K562 (cell line): ENCODE data around the gene ISG20. TPM values are rescaled to one million over a fixed set of nuclear protein-coding genes. Genes with fewer than 3 reads are reported as not detected.

Experiments used
- ATAC-seq: fragments of 200-7000 bp; cut with Tn5 transposase; 3 replicates; pipeline ENCODE4 v1.9.1; 2020; ENCODE audit warnings: moderate library complexity
- BruUV-seq: library from RNA; stranded (reverse); fragments of 400-500 nt; replicated peaks from 2 replicates; lab custom pipeline; 2021; lab: Mats Ljungman, UMichigan
- CTCF ChIA-PET: fragments of 300-600 bp; formaldehyde crosslinking; extraction: SDS; loops from one replicate; lab custom pipeline; 2021; ENCODE audit warnings: low intra/inter-chr PET ratio; lab: Yijun Ruan, JAX
- POLR2A ChIA-PET: fragments of 300-600, 350-650 bp; sonication (Branson Sonifier 250); formaldehyde crosslinking; extraction: SDS; loops from one replicate; lab custom pipeline; 2021; ENCODE audit warnings: antibody characterized with exemption, inconsistent platforms; lab: Yijun Ruan, JAX
- DNase-seq, 4 experiments: peaks; one replicate each; pipeline versions ENCODE4 v3.0.0 to v3.0.0-alpha.2; 2011 to 2018; ENCODE audit warnings: low spot score in 3 of 4, mixed read lengths in 3 of 4; ENCODE audit errors: extremely low read depth in 1 of 4
- FAIRE-seq: peaks from 2 replicates; lab custom pipeline; 2011; peaks lifted over from hg19 to GRCh38; lab: Jason Lieb, UNC
- H2AFZ ChIP-seq: 2 replicates; pipeline ENCODE4 v1.6.0; 2011; ENCODE audit warnings: low read depth, low read length, control low read depth, inconsistent platforms
- H3K27ac ChIP-seq: fragments of 200-600 bp; 3 replicates; pipeline ENCODE4 v1.8.0; 2011; ENCODE audit warnings: low read depth, mild to moderate bottlenecking, control low read depth, inconsistent platforms, low read length, moderate library complexity, mixed read lengths; ENCODE audit errors: extremely low read depth
- H3K27me3 ChIP-seq, 2 experiments: fragments of 300-600 bp in 1 of 2; 2 replicates in 1 of 2; 3 replicates in 1 of 2; pipeline versions ENCODE4 v1.6.0 to v1.8.0; 2011; ENCODE audit warnings: inconsistent platforms in 2 of 2, low read length in 2 of 2, mild to moderate bottlenecking in 1 of 2, mixed read lengths in 1 of 2, moderate library complexity in 1 of 2; ENCODE audit not compliant: control insufficient read depth in 2 of 2, insufficient read depth in 2 of 2
- H3K36me3 ChIP-seq: fragments of 300-600 bp; 3 replicates; pipeline ENCODE4 v1.8.0; 2011; ENCODE audit warnings: mild to moderate bottlenecking, low read length, inconsistent platforms; ENCODE audit not compliant: control insufficient read depth, insufficient read depth
- H3K4me1 ChIP-seq, 2 experiments: fragments of 200-600 bp in 1 of 2; replicated peaks in 1 of 2; 2 replicates in 1 of 2; 3 replicates in 1 of 2; pipeline versions ENCODE4 v1.5.1 to v1.8.0; 2011; ENCODE audit warnings: inconsistent platforms in 2 of 2, low read length in 2 of 2, mild to moderate bottlenecking in 1 of 2, mixed read lengths in 1 of 2, moderate library complexity in 1 of 2; ENCODE audit not compliant: control insufficient read depth in 2 of 2, insufficient read depth in 2 of 2
- H3K4me2 ChIP-seq: 2 replicates; pipeline ENCODE4 v1.6.1; 2011; ENCODE audit warnings: low read length, control low read depth, inconsistent platforms, mixed read lengths; ENCODE audit not compliant: insufficient read depth
- H3K4me3 ChIP-seq: fragments of 200-600 bp; sonication (generic), shearing (Covaris generic); 2 replicates; pipeline ENCODE4 v1.5.1; 2016; ENCODE audit warnings: control low read depth, inconsistent platforms
- H3K79me2 ChIP-seq: fragments of 200-600 bp; 3 replicates; pipeline ENCODE4 v1.8.0; 2011; ENCODE audit warnings: low read length, inconsistent platforms; ENCODE audit not compliant: control insufficient read depth, insufficient read depth
- H3K9ac ChIP-seq, 2 experiments: 2 replicates each; pipeline versions ENCODE4 v1.6.0 to v1.6.1; 2011; ENCODE audit warnings: low read depth in 2 of 2, low read length in 2 of 2, control low read depth in 1 of 2, inconsistent platforms in 1 of 2, mild to moderate bottlenecking in 1 of 2, mixed read lengths in 1 of 2; ENCODE audit not compliant: insufficient read depth in 1 of 2
- H3K9me1 ChIP-seq: one replicate; pipeline ENCODE4 v1.6.0; 2011; ENCODE audit warnings: inconsistent platforms, mild to moderate bottlenecking, low read length, moderate library complexity; ENCODE audit not compliant: control insufficient read depth, insufficient read depth
- H3K9me3 ChIP-seq: replicated peaks from 2 replicates; pipeline ENCODE4 v1.5.1; 2011; ENCODE audit warnings: low read depth, low read length, inconsistent platforms; ENCODE audit not compliant: control insufficient read depth, insufficient read depth
- H4K20me1 ChIP-seq: replicated peaks from 2 replicates; pipeline ENCODE4 v1.6.1; 2011; ENCODE audit warnings: low read length, inconsistent platforms, mixed read lengths; ENCODE audit not compliant: control insufficient read depth, insufficient read depth
- CBFA2T2 ChIP-seq: fragments of 450-650 bp; conservative IDR thresholded peaks from 2 replicates; pipeline ENCODE4 v1.6.1; 2017; ENCODE audit warnings: mild to moderate bottlenecking
- CBFA2T3 ChIP-seq: fragments of 450-650 bp; IDR thresholded peaks from 2 replicates; pipeline ENCODE4 v1.6.1; 2017
- GTF2B ChIP-seq: IDR thresholded peaks from 2 replicates; pipeline ENCODE4 v1.6.1; 2011; ENCODE audit not compliant: insufficient read length; ENCODE audit errors: extremely low read depth
- HIVEP1 ChIP-seq: fragments of 250-450 bp; sonication (Bioruptor Pico); IDR thresholded peaks from 2 replicates; pipeline ENCODE4 v1.4.0; 2020; ENCODE audit warnings: mild to moderate bottlenecking
- MECOM ChIP-seq: fragments of 250-450 bp; sonication (Bioruptor Pico); IDR thresholded peaks from 2 replicates; pipeline ENCODE4 v1.8.0; 2022; ENCODE audit warnings: inconsistent platforms
- SMC3 ChIP-seq: conservative IDR thresholded peaks from 2 replicates; pipeline ENCODE4 v1.6.1; 2011; ENCODE audit warnings: low read depth, low read length, improper control_type of control experiment; ENCODE audit not compliant: insufficient read depth
- SREBF2 ChIP-seq: sonication (generic); formaldehyde crosslinking; IDR thresholded peaks from 2 replicates; pipeline ENCODE4 v1.4.0; 2020; ENCODE audit warnings: mild to moderate bottlenecking, missing genetic modification reagents
- SRSF7 ChIP-seq: fragments of 200-400 bp; formaldehyde crosslinking; optimal IDR thresholded peaks from 2 replicates; pipeline ENCODE3; 2017; ENCODE audit warnings: mild to moderate bottlenecking, low read depth, low read length
- STAG1 ChIP-seq: sonication (generic); formaldehyde crosslinking; IDR thresholded peaks from 2 replicates; pipeline ENCODE4 v1.5.0; 2020; ENCODE audit warnings: missing genetic modification reagents, borderline replicate concordance
- SUPT5H ChIP-seq: fragments of 450-650 bp; IDR thresholded peaks from 2 replicates; pipeline ENCODE4 v1.6.1; 2016
- ZBTB5 ChIP-seq: fragments of 450-650 bp; IDR thresholded peaks from 2 replicates; pipeline ENCODE4 v1.6.1; 2017; ENCODE audit warnings: antibody characterized with exemption
- ZKSCAN8 ChIP-seq: fragments of 200-800 bp; sonication (Bioruptor generic); IDR thresholded peaks from 2 replicates; pipeline ENCODE4 v1.6.1; 2016; ENCODE audit warnings: missing genetic modification characterization, missing compliant biosample characterization
- ZNF408 ChIP-seq: fragments of 250-450 bp; sonication (Bioruptor Pico); IDR thresholded peaks from 2 replicates; pipeline ENCODE4 v1.4.0; 2020; ENCODE audit warnings: low read depth, mild to moderate bottlenecking, moderate library complexity
- WGBS: fragments of 100-300 bp; shearing (Covaris generic); methylation state at CpG from one replicate; pipeline ENCODE4 v1.1.6; 2016; ENCODE audit warnings: low coverage, mixed read lengths; ENCODE audit not compliant: insufficient coverage; ENCODE audit errors: missing lambda C conversion rate; 5-methylcytosine and 5-hydroxymethylcytosine counted together
- in situ Hi-C: fragments of 300-500 bp; cut with MboI; formaldehyde crosslinking; loops from 4 replicates; pipeline ENCODE4 v1.15.0; 2018; ENCODE audit warnings: inconsistent platforms, mixed read lengths
- intact Hi-C: fragments of 100-400 bp; cut with micrococcal nuclease; formaldehyde crosslinking; loops from 2 replicates; pipeline ENCODE4 v1.14.2; 2022
- polyA plus RNA-seq, 8 experiments: library from polyadenylated mRNA; depleted of rRNA in 4 of 8; stranded (reverse) in 5 of 8; unstranded in 3 of 8; fragments of >200 nt; fragmentation: Nextera tagmentation in 2 of 8; fragmentation: Illumina TruSeq in 1 of 8; extraction: Ambion mirVana in 2 of 8; extraction: Trizol in 1 of 8; gene quantifications; 2 replicates each; pipeline versions ENCODE4 v1.2.1 to v1.2.3, GENCODE V29; 2011 to 2014; ENCODE audit warnings: inconsistent platforms in 1 of 8, missing spikeins in 1 of 8
- total RNA-seq, 7 experiments: library from RNA; depleted of rRNA in 6 of 7; stranded (reverse); fragments of >200 nt in 6 of 7; fragmentation: Illumina TruSeq in 2 of 7; extraction: Trizol in 2 of 7; gene quantifications; 2 replicates each; pipeline versions ENCODE4 v1.2.1 to v1.2.3, GENCODE V29; 2011 to 2021; ENCODE audit warnings: low replicate concordance in 1 of 7

Gene ISG20
- total and polyA plus RNA-seq, 9 of the 15 experiments (the other 6 are each of a cell fraction or from before 2014, with no cell fraction given) = 0.06 to 2.1 (median 1.00) TPM

- TF ChIP-seq ZBTB5 (no peak), SRSF7 (no peak), SMC3 (no peak), HIVEP1 (no peak), ZKSCAN8 (CRISPR knock-in tag) (no peak)
Observed at GRCh38 chr15:88661041-88661700, 22.4 kb downstream of the ISG20 start (continued).

DNA sequence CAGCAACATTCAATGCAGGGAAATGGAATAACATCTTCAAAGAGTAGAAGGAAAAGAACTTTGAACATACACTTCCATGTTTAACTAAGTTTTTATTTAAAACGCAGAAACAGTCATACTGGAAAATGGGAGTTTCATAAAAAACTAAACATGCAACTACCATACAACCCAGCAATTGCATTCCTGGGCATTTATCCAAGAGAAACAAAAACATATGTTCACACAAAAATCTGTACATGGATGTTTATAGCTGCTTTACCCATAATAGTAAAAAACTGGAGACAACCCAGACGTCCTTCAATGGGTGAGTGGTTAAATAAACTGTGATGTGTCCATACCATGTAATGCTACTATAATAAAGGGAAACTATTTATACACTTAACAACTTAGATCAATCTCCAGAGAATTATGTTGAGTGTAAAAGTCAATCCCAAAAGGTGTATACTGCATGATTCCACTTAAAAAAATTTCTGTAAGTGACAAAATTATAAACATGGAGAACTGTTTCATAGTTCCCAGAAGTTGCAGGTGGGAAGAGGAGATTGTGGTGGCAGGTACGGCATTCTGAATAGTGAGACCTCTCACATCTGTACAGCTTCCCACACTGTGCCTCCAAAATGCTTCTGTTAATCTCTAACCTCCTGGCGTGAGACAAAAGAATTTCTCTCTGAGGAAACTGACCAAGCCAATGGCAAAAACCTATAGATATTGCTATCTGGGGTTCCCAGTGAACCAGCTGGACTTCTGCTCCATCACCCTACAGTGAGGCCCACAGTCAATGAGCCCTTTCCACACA lies 23.1 kb downstream of the ISG20 start:
- no peaks in the 10 kb centered on the region for H3K9me3 ChIP-seq
- H3K79me2 ChIP-seq = no peaks in the 10 kb centered on the region
- H3K4me1 ChIP-seq = no peaks in the 10 kb centered on the region
- DNase-seq = no peak
- no peaks in the 10 kb centered on the region for H4K20me1 ChIP-seq
- no TSS peak for BruUV-seq
- ChIA-PET CTCF (no interaction called here), POLR2A (no interaction called here)
- ATAC-seq = no peak
- intact Hi-C loops = no loop called here
- FAIRE-seq = no peak
- H3K36me3 ChIP-seq = no peaks in the 10 kb centered on the region
- in situ Hi-C loops = loop anchor here (10.0 kb wide), 1 partner anchor 163 kb away; no protein-coding TSS in a partner anchor
- TF ChIP-seq MECOM = no peak
- no peak for TF ChIP-seq ZNF408 (CRISPR knock-in tag)
- TF ChIP-seq SREBF2 = no peak
- peak; percentile 41; the same call in 1 of the 2 replicates for TF ChIP-seq CBFA2T3
- TF ChIP-seq SUPT5H = no peak
- TF ChIP-seq GTF2B = no peak
- no peak for TF ChIP-seq STAG1 (CRISPR knock-in tag)
- TF ChIP-seq CBFA2T2 = peak; percentile 37
- no peak overlapping the region for H3K9ac ChIP-seq
- WGBS = 0% methylated on average over 4 of the region's 4 CpGs
- H3K27me3 ChIP-seq = peaks cover 6 to 42% of the 10 kb centered on the region in 2 experiments; a peak in 4 of 5 replicates
- H2AFZ ChIP-seq = no peak overlapping the region
- no peak overlapping the region for H3K27ac ChIP-seq
- H3K4me3 ChIP-seq = no peak overlapping the region
- H3K9me1 ChIP-seq = no peaks in the 10 kb centered on the region
- no peak overlapping the region for H3K4me2 ChIP-seq
